ENCODE results near the gene OSBP2. TPM values are rescaled to one million over a fixed set of nuclear protein-coding genes. Genes with fewer than 3 reads are reported as not detected.

Gene OSBP2
- total RNA-seq, 4 donors from 2014 or later = 3.3 to 7.7 (median 4.6) TPM; not detected in 1

GRCh38 chr22:30890686-30891442 lies 196.2 kb downstream of the OSBP2 start:
- peak in 1 of 2 donors; percentile 26 for DNase-seq
- H3K4me1 ChIP-seq = no peaks in the 10 kb centered on the region
- no peak overlapping the region for H3K27ac ChIP-seq
- H3K36me3 ChIP-seq = no peaks in the 10 kb centered on the region
- no peaks in the 10 kb centered on the region for H3K9me3 ChIP-seq
- H3K4me3 ChIP-seq = no peak overlapping the region
- no peaks in the 10 kb centered on the region for H3K27me3 ChIP-seq
- intact Hi-C loops (cut with DNase I; ENCODE audit: low total_unique reads) = no loop called here
- TF ChIP-seq POLR2A (IDR thresholded peaks at IDR 0.05) = no peak
- peak; percentile 8 to 55 (median 42) for TF ChIP-seq CTCF (IDR thresholded peaks at IDR 0.05)

- no peak overlapping the region for H3K27ac ChIP-seq
- no peak for DNase-seq
- H3K27me3 ChIP-seq = no peaks in the 10 kb centered on the region
- intact Hi-C loops (cut with DNase I; ENCODE audit: low total_unique reads) = no loop called here
- H3K36me3 ChIP-seq = no peaks in the 10 kb centered on the region
- no peak overlapping the region for H3K4me3 ChIP-seq
- no peak for TF ChIP-seq POLR2A (IDR thresholded peaks at IDR 0.05)
- TF ChIP-seq CTCF (IDR thresholded peaks at IDR 0.05) = no peak
- no peaks in the 10 kb centered on the region for H3K9me3 ChIP-seq
- no peaks in the 10 kb centered on the region for H3K4me1 ChIP-seq
Observed at GRCh38 chr22:30891443-30891755, 196.7 kb downstream of the OSBP2 start.

- no peak for TF ChIP-seq POLR2A (IDR thresholded peaks at IDR 0.05)
- TF ChIP-seq CTCF (IDR thresholded peaks at IDR 0.05) = no peak
- Histone ChIP-seq H3K4me3 (no peak overlapping the region), H3K27ac (no peak overlapping the region), H3K9me3 (no peaks in the 10 kb centered on the region), H3K36me3 (no peaks in the 10 kb centered on the region), H3K4me1 (no peaks in the 10 kb centered on the region), H3K27me3 (no peaks in the 10 kb centered on the region)
- peak in 1 of 2 donors; percentile 8 for DNase-seq
- intact Hi-C loops (cut with DNase I; ENCODE audit: low total_unique reads) = no loop called here
Observed at GRCh38 chr22:30891781-30892180, 197.1 kb downstream of the OSBP2 start.

- no peaks in the 10 kb centered on the region for H3K4me1 ChIP-seq
- intact Hi-C loops (cut with DNase I; ENCODE audit: low total_unique reads) = no loop called here
- no peak for TF ChIP-seq CTCF (IDR thresholded peaks at IDR 0.05)
- TF ChIP-seq POLR2A (IDR thresholded peaks at IDR 0.05) = no peak
- H3K4me3 ChIP-seq = no peak overlapping the region
- peak in 1 of 2 donors; percentile 9 for DNase-seq
- no peaks in the 10 kb centered on the region for H3K27me3 ChIP-seq
- H3K27ac ChIP-seq = no peak overlapping the region
- H3K36me3 ChIP-seq = no peaks in the 10 kb centered on the region
- no peaks in the 10 kb centered on the region for H3K9me3 ChIP-seq
Observed at GRCh38 chr22:30892286-30892685, 197.6 kb downstream of the OSBP2 start.

- no peak overlapping the region for H3K27ac ChIP-seq
- H3K9me3 ChIP-seq = no peaks in the 10 kb centered on the region
- H3K4me3 ChIP-seq = no peak overlapping the region
- no peaks in the 10 kb centered on the region for H3K4me1 ChIP-seq
- H3K36me3 ChIP-seq = no peaks in the 10 kb centered on the region
- DNase-seq = no peak
- H3K27me3 ChIP-seq = no peaks in the 10 kb centered on the region
- TF ChIP-seq CTCF (IDR thresholded peaks at IDR 0.05) = no peak
- no peak for TF ChIP-seq POLR2A (IDR thresholded peaks at IDR 0.05)
- intact Hi-C loops (cut with DNase I; ENCODE audit: low total_unique reads) = no loop called here
Observed at GRCh38 chr22:30892731-30893221, 198.1 kb downstream of the OSBP2 start.
